GM18519 (cell line): ENCODE results near the gene ITGA6.
"Not testable (repeated sequence)": the region's sequence is repeated elsewhere in the genome, so short reads cannot be mapped to it uniquely, and the experiment has no call there.

Experiments
- ATAC-seq: cut with Tn5 transposase; IDR thresholded peaks from one replicate; pipeline ENCODE4 v1.9.1; 2021; ENCODE audit warnings: mild to moderate bottlenecking, moderate library complexity; ENCODE audit not compliant: unreplicated experiment, low FRiP score

The ITGA6 gene

DNA sequence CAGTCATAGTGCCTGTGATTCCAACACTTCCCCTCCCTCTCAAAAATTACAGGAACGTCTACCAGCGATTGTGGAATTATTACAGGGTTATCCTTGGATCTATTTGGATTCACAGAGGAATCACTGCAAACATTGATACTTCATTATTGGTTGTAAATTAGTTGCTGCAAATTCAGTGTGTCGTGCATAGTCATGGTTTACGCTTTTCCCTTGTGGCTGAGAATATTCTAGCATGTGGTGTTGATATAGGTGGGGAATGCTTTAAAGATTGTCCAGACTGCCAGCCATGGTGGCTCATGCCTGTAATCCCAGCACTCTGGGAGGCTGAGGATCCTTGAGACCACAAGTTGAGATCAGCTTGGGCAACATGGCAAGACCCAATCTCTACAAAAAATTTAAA, 79.8 kb downstream of the ITGA6 start:
- no peak for ATAC-seq

DNA sequence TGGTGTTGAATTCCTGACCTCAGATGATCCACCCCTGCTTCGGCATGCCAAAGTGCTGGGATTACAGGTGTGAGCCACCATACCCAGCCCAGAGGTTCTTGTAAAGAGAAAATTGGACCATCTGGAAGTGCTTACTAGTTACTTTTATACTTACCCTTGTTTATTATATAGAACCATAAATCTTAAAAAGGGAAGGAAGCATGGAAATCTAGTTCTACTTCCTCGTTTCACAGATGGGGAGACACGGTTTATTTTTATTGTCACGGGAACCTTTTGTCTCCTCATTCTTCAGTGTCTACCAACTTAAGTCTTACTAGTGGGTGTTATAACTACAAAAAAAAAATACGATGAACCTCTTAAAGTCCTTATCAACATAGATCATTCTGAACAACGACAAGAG, 82.7 kb downstream of the ITGA6 start:
- ATAC-seq: no peak

DNA sequence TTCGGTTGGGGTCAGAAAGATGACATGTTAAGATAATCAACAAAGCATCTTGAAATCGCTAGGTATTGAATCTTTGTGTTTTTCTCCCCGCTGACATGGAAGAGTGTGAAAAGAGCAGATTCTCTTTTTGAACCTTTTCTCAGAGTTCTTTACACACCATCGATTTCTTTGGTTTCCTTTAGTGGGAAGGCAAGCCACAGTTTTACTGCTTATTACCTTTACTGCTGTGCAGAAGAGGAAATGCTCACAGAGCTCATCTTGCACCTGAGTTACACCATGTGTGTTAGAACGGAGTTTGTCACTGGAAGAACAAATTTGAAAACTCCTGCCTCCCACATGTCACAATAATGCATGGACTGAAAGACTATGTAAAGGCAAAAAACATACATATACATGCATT, 83.2 kb downstream of the ITGA6 start:
- no peak for ATAC-seq

DNA sequence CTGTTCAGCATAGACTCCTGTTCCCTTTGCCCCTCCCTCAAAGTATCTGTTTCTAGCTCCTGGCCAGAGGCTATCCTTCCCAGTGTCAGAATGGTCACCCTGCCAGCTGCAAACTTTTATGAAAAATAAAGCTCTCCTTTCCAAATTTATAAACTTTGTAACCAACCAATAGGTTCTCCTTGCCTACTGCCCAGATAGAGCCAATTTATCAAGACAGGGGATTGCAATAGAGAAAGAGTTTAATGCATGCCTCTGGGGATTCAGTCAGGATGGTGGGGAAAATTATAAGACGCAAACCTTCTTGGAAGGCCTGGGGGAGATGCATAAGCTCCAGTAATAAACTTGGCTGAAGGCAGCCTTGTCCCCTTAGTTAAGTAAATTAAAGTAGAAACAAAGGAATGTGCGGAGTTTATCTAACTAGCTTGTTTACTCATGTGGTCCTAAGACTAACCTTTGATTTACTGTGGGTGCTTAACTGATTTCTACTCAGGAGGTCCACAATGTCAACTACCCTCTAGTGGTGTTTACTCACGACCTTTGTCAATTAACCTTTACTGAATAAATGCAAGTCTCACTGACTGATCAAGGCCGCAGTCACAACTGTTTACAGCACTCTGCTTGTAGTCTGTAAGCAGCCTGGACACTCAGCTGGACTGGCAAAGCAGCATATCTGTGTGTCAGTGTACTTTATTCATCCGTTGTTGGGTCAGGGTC, 85.6 kb downstream of the ITGA6 start:
- no peak for ATAC-seq

DNA sequence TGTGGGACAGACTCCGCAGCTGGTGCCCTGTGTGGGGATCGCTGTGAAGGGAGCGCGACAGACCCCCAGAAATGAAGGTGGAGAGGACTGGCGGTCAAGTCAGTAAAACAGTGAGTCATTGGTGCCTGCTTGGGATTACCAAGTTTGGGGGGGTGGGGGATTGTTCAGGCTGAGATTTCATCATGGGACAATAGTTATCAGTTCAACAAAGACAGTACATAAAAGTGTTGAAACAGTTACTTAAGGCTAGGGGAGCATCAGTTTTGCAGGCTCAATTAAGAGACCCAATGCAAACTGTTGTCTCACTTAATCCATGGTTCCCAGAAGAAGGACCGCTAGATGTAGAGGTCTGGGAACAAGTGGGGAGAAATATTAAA, 86.1 kb downstream of the ITGA6 start:
- ATAC-seq: no peak

DNA sequence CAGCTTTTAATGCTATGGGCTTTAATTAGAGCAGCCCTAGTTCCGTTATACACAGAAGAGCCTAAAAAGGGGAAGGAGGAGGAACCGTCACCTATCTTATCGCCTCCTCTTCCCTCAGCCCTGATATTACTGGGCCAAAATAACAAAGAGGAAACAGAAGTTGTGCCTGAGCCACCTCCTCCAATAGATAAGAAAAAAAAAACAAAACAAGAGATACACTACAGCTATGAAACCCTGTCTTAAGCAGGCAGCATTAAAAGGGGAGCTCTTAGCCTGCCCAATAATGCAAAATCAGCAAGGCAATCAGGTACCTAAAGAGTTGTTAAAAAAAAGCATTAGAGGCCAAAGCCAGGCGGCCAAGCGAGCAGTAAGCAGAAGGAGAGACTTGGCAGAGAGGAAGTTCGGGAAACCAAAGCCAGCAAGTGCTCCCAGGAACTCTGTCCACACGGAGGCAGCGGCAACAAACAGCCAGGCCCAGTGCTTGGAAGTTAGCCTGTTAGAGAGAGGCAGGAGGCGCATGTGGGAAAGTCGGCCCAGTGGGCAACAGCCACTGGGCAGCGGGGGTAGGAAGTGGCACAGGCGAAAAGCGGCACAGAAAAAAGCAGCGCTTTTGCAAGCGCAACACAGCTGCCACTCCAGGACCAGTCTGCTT, 86.7 kb downstream of the ITGA6 start:
- no peak for ATAC-seq

DNA sequence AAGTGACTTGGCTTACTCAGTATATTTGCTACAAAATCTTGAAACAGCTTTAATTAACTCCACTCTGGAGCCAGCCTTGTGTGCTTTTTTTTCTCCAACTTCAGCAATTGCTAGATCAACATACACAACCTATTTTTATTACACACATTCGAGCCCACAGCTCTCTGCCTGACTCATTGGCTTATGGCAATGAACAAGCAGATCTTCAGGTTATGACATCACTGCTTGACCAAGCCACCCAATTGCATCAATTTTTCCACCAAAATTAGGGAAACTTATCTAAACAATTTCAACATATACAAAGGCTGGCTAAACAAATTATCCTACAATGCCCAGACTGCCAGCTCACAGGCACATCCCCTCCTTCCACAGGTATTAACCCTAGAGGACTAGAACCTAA, 88.9 kb downstream of the ITGA6 start:
- ATAC-seq: no peak

DNA sequence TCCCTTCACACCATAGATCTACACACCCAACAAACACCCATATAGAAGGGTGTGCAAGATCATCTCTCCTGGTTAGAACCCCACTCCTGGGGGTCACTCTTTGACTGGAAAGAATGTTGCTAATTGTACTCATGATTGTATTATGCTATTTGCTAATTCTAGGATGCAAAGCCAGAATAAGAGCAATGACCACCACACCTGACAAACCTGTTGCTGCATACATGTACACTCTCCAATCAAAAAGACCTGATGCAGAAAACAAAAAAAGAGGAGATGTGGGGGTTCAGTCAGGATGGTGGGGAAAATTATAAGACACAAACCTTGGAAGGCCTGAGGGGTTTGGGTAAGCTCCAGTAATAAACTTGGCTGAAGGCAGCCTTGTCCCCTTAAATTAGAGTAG, 91.6 kb downstream of the ITGA6 start:
- ATAC-seq: no peak

DNA sequence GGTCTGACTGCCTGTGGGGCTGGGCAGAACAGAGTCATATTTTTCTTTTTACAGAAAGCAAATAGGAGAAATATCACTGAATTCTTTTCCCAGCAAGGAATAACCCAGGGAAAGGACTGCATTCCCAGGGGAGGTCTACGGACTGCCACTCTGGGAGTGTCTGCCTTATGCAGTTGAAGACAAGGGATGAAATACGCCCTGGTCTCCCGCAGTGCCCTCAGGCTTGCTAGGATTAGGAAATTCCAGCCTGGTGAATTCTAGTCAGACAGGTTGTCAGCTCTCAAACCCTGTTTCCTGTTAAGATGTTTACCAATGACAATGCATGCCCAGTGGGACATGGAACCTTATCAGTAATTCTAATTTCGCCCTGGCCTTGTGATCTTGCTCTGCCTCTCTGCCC, 98.2 kb downstream of the ITGA6 start:
- no peak for ATAC-seq

DNA sequence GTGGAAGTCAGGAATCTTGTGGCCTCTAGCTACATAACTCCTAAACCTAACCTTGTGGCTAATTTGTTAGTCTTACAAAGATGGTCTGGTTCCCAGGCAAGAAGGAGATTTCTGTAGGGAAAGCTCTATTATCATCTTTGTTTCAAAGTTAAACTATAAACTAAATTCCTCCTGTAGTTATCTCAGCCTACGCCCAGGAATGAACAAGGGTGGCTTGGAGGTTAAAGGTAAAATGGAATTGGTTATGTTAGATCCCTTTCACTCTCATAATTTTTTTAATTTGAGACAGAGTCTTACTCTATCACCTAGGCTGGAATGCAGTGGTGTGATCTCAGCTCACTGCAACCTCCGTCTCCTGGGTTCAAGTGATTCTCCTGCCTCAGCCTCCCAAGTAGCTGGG, 103.9 kb downstream of the ITGA6 start:
- no peak for ATAC-seq

DNA sequence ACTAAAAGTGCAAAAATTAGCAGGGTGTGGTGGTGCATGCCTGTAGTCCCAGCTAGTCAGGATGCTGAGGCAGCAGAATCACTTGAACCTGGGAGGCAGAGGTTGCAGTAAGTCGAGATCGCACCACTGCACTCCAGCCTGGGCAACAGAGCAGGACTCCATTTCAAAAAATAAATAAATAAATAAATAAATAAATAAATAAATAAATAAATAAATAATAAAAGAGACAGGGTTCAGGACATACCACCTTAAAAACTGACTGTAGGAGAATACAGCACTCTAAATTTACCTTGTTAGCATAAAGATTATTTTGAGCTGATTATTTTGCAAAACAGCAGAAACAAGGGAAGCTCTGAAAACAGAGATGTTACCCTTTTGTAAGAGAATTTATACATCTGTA, 105.1 kb downstream of the ITGA6 start:
- ATAC-seq: not testable (repeated sequence)

DNA sequence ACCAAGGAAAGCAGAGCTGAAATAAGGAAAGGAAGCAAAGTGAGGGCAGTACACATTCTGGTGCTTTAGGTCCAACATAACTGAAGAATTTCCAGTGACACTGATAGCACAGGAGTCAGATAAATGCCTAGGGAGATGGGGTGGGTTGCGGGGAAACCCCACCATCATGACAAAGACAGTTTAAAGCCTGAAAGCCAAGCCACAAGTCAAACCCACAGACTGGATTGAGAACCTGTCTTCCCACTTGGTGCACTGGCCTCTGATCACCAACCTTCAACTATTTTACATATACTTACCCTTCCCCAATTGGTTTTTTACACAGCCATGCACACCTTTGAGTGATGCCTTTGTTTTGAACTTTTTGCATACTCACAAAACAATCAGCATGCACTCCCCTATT, 106.3 kb downstream of the ITGA6 start:
- ATAC-seq: no peak

DNA sequence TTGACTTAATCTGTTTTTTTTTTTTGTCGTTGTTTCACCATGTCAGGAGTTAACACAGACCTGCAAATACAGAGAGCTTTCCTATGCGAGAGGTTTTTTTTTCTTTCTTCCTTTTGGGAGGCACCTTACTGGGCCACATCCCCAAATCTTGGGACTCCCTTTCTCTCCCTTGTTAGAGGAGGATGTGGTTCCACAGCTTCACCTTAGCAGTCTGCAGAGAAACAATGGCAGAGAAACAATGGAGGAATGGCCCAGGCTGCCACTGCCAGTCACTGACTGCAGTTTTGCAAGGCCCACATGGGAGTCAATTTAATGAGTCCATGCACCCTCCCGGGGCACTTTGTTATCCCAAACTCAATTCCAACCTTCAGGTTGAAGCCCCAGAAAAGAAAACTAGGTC, 107.7 kb downstream of the ITGA6 start:
- no peak for ATAC-seq

DNA sequence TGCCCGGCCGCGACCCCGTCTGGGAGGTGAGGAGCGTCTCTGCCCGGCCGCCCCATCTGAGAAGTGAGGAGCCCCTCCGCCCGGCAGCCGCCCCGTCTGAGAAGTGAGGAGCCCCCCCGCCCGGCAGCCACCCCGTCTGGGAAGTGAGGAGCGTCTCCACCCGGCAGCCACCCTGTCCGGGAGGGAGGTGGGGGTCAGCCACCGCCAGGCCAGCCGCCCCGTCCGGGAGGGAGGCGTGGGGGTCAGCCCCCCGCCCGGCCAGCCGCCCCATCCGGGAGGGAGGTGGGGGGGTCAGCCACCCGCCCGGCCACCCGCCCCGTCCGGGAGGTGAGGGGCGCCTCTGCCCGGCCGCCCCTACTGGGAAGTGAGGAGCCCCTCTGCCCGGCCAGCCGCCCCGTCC, 110.5 kb downstream of the ITGA6 start:
- ATAC-seq: not testable (repeated sequence)

DNA sequence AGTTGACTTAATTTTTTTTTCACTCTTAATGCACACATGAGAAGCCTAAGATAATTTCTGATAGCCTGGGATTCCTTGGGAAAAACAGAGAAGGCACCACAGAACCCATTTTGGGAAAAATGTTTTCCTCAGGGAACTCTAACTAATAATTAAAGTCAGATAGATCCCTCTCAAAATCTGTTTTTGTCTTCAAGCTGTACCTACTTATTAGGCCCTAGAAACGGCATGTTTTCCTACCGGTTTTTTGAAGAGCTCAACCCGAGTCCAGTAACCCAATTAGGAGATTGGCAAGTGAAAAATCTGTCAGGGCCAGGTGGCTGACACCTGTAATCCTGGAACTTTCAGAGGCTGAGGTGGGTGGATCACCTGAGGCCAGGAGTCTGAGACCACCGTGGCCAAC, 112.4 kb downstream of the ITGA6 start:
- ATAC-seq: no peak

DNA sequence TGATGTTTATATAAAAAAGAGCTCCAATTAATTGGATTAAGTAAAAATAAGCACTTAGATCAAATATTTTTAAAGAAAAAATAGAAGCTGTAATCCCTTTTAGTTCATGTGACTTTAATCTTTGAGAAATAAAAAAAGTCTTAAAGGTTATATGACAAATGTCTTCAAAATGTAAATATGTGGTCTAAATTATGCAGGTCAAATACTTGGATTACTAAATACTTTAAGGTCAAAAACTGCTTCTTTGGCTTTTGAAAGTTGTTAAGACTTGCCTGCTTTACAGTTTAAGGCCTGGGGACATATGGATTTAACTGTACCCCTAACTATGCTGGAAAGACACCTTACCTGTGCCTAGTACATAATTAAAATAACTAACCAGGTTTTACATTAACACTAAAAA, 113.0 kb downstream of the ITGA6 start:
- ATAC-seq: no peak

DNA sequence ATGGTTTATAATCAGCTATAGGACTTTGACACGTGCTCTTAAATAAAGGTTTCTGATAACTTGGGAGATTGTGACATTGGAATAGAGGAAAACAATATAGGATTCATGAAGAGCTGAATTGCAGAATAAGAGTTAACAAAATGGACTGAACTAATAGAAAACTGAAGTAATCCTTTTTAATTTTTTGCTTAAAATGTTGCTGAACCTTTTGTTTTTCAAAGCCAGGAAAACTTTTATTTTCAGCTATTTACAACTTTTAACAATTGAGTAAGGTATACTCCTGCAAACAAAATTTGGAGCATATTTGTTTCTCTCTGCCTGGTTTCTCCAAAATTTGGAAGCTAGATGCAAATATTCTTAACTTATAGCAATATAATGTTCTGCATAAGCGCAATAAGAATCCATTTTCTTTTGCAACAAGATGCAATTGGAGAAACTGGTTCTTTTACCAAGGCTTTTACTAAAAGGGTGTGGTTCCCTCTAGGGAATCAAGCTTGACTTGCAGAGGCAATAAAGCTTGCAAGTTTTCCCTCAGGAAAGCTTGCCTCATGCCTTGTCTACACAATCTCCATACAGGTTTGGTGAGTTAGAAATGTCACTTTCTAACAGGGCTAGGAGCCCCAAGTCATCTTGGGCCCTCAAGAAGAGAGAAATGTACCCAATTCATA, 118.2 kb downstream of the ITGA6 start:
- no peak for ATAC-seq

DNA sequence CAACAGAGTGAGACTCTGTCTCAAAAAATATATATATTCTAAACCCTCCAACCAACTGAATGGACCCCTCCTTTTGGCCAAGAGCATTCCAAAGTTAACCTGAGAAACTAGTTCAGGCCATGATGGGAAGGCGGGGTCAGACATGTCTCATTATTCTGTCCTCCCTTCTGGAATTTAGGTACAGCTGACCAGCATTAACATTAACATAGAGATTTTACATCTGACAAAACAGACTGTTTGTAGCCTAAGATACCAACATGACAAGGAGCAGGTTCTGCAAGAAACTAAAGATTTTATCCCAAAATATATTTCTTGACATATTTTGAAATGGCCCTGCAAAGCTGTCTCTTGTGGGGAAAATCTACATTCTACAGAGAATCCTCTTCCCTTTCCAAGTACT, 121.7 kb downstream of the ITGA6 start:
- no peak for ATAC-seq

DNA sequence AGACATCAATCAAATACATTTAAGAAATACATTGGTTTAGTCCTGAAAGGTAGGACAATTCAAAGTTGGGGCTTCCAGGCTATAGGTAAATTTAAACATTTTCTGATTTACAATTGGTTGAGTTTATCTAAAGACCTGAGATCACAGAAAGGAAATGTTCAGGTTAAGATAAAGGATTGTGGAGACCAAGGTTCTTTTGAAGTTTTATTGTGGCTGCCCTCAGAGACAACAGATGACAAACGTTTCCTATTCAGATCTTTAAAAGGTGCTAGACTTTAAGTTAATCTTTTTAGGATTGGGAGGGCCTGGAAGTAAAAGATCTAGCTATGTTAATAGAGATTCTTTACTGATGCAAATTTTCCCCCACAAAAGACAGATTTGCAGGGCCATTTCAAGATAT, 122.4 kb downstream of the ITGA6 start:
- ATAC-seq: not testable (repeated sequence)

DNA sequence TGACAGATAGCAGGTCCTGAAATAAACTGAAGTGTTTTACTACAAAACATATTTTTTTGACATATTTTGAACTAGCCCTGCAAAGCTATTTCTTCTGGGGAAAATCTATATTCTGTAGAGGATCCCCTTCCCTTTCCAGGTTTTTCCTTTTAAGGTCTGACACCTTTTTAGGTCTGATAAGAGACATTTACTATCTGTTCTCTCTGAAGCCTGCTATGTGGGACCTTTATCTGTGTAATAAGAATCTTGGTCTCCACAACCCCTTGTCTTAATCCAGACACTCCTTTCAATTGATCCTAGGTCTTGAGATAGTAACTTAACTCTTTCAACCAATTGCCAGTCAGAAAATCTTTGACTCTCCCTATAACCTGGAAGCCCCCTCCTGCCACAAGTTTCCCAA, 123.0 kb downstream of the ITGA6 start:
- no peak for ATAC-seq

DNA sequence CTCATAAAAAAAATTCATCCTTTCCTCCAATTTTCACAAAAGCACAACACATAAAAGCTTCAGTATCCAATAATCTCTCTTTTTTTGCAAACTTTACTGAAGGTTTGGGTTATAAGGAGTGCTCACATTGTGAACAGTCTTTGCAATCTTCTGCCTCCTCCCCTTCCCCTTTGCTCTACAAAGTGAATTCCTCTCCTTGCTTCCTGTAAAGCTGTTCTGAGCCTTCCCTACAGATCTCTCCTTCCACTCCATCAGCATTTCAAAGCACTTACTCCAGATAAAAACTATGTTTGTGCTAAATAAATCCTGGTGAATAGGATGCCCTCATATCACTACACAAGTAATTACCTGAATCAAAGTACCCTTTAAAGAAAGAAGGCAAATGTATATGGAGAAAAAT, 123.9 kb downstream of the ITGA6 start:
- ATAC-seq: no peak
